IMR-90 (cell line): ENCODE measurements around the gene DPP10. TPM values are rescaled to one million over a fixed set of nuclear protein-coding genes. Genes with fewer than 3 reads are reported as not detected.

Experiments
- ATAC-seq: fragments of 200-7000 bp; cut with Tn5 transposase; 2 replicates; pipeline ENCODE4 v1.9.1; 2020; ENCODE audit warnings: low read depth, mild to moderate bottlenecking, moderate library complexity
- BruUV-seq: library from RNA; stranded (reverse); fragments of 400-500 nt; replicated peaks from 2 replicates; lab custom pipeline; 2021; lab: Mats Ljungman, UMichigan
- CTCF ChIA-PET: fragments of 300-600 bp; formaldehyde crosslinking; extraction: SDS; loops from one replicate; lab custom pipeline; 2021; ENCODE audit warnings: antibody characterized with exemption; lab: Yijun Ruan, JAX
- POLR2A ChIA-PET: fragments of 300-600 bp; sonication (Branson Sonifier 250); formaldehyde crosslinking; loops from one replicate; lab custom pipeline; 2022; ENCODE audit warnings: antibody characterized with exemption; ENCODE audit not compliant: unreplicated experiment; lab: Charles Lee
- DNase-seq: peaks from one replicate; pipeline ENCODE4 v3.0.0; 2013
- H2AFZ ChIP-seq: replicated peaks from 2 replicates; pipeline ENCODE3; 2013; ENCODE audit warnings: low read length, mild to moderate bottlenecking; ENCODE audit not compliant: poor library complexity
- H2AK5ac ChIP-seq: 2 replicates; pipeline ENCODE4 v1.6.1; 2013; ENCODE audit warnings: low read depth, low read length, inconsistent platforms
- H2AK9ac ChIP-seq: replicated peaks from 2 replicates; pipeline ENCODE3; 2013; ENCODE audit warnings: mild to moderate bottlenecking, low read depth, low read length, moderate library complexity; ENCODE audit not compliant: poor library complexity
- H2BK120ac ChIP-seq: 2 replicates; pipeline ENCODE4 v1.6.1; 2013; ENCODE audit warnings: low read depth, low read length, inconsistent platforms
- H2BK15ac ChIP-seq: 3 replicates; pipeline ENCODE4 v1.6.1; 2013; ENCODE audit warnings: low read depth, low read length, inconsistent platforms
- H2BK20ac ChIP-seq: 2 replicates; pipeline ENCODE4 v1.6.1; 2013; ENCODE audit warnings: low read depth, mild to moderate bottlenecking, inconsistent platforms, low read length, moderate library complexity
- H2BK5ac ChIP-seq: 2 replicates; pipeline ENCODE4 v1.6.1; 2013; ENCODE audit warnings: mild to moderate bottlenecking, low read depth, low read length, inconsistent platforms; ENCODE audit not compliant: poor library complexity, severe bottlenecking
- H3K14ac ChIP-seq: replicated peaks from 2 replicates; pipeline ENCODE4 v1.6.1; 2013; ENCODE audit warnings: low read depth, low read length, inconsistent platforms
- H3K18ac ChIP-seq: 2 replicates; pipeline ENCODE4 v1.6.1; 2013; ENCODE audit warnings: low read depth, low read length, control low read depth
- H3K23ac ChIP-seq: 2 replicates; pipeline ENCODE4 v1.6.1; 2013; ENCODE audit warnings: low read depth, low read length, inconsistent platforms
- H3K27ac ChIP-seq: 2 replicates; pipeline ENCODE4 v1.5.1; 2013; ENCODE audit warnings: mild to moderate bottlenecking, control low read depth, low read length; ENCODE audit not compliant: insufficient read depth
- H3K27me3 ChIP-seq: 2 replicates; pipeline ENCODE4 v1.6.1; 2013; ENCODE audit warnings: low read length; ENCODE audit not compliant: control insufficient read depth, insufficient read depth
- H3K36me3 ChIP-seq: 2 replicates; pipeline ENCODE4 v1.6.1; 2013; ENCODE audit warnings: low read length, mixed read lengths; ENCODE audit not compliant: control insufficient read depth, insufficient read depth
- H3K4ac ChIP-seq: 2 replicates; pipeline ENCODE4 v1.6.1; 2013; ENCODE audit warnings: low read depth, low read length, inconsistent platforms
- H3K4me1 ChIP-seq: 2 replicates; pipeline ENCODE4 v1.6.1; 2013; ENCODE audit warnings: low read length, mixed read lengths; ENCODE audit not compliant: control insufficient read depth, insufficient read depth
- H3K4me2 ChIP-seq: 2 replicates; pipeline ENCODE4 v1.6.1; 2013; ENCODE audit warnings: low read depth, mild to moderate bottlenecking, control low read depth, low read length, moderate library complexity
- H3K4me3 ChIP-seq: 2 replicates; pipeline ENCODE4 v1.5.1; 2013; ENCODE audit warnings: low read depth, mild to moderate bottlenecking, control low read depth, low read length, moderate library complexity; ENCODE audit not compliant: insufficient read depth
- H3K56ac ChIP-seq: 2 replicates; pipeline ENCODE4 v1.6.1; 2013; ENCODE audit warnings: low read length, inconsistent platforms; ENCODE audit not compliant: insufficient read depth; ENCODE audit errors: extremely low read depth
- H3K79me1 ChIP-seq, 2 experiments: 2 replicates each; pipeline ENCODE4 v1.6.1; 2013; ENCODE audit warnings: low read length in 2 of 2, inconsistent platforms in 1 of 2, low read depth in 1 of 2
- H3K9ac ChIP-seq: 2 replicates; pipeline ENCODE4 v1.6.1; 2013; ENCODE audit warnings: low read depth, low read length, control low read depth
- H3K9me1 ChIP-seq: 2 replicates; pipeline ENCODE4 v1.6.1; 2013; ENCODE audit warnings: low read length, inconsistent platforms; ENCODE audit not compliant: insufficient read depth
- H3K9me3 ChIP-seq: 2 replicates; pipeline ENCODE4 v1.6.1; 2013; ENCODE audit warnings: low read length; ENCODE audit not compliant: control insufficient read depth, insufficient read depth
- H4K20me1 ChIP-seq: 2 replicates; pipeline ENCODE4 v1.6.1; 2013; ENCODE audit warnings: low read length, inconsistent platforms; ENCODE audit not compliant: insufficient read depth
- H4K5ac ChIP-seq: 2 replicates; pipeline ENCODE4 v1.6.1; 2013; ENCODE audit warnings: mild to moderate bottlenecking, low read depth, low read length, control low read depth
- H4K8ac ChIP-seq, 2 experiments: 2 replicates each; pipeline ENCODE4 v1.6.1; 2013; ENCODE audit warnings: low read depth in 2 of 2, low read length in 2 of 2, control low read depth in 1 of 2, inconsistent platforms in 1 of 2
- H4K91ac ChIP-seq: 2 replicates; pipeline ENCODE4 v1.6.1; 2013; ENCODE audit warnings: low read depth, low read length, inconsistent platforms; ENCODE audit not compliant: insufficient read depth
- BHLHE40 ChIP-seq: fragments of 150-350 bp; IDR thresholded peaks from 2 replicates; pipeline ENCODE4 v1.6.1; 2016; ENCODE audit warnings: mild to moderate bottlenecking, low read depth, low read length
- CEBPB ChIP-seq: IDR thresholded peaks from 2 replicates; pipeline ENCODE4 v1.6.1; 2012; ENCODE audit warnings: low read depth, low read length, improper control_type of control experiment
- CHD1 ChIP-seq: IDR thresholded peaks from 2 replicates; pipeline ENCODE4 v1.6.1; 2012; ENCODE audit warnings: low read depth, low read length, improper control_type of control experiment
- CTCF ChIP-seq: conservative IDR thresholded peaks from 2 replicates; pipeline ENCODE4 v1.5.1; 2012; ENCODE audit warnings: mild to moderate bottlenecking, low read depth, low read length, improper control_type of control experiment
- ELK1 ChIP-seq: fragments of 150-350 bp; IDR thresholded peaks from 2 replicates; pipeline ENCODE4 v1.6.1; 2016; ENCODE audit warnings: low read depth, mild to moderate bottlenecking, low read length, moderate library complexity, borderline replicate concordance
- FOS ChIP-seq: fragments of 150-350 bp; IDR thresholded peaks from 2 replicates; pipeline ENCODE4 v1.6.1; 2016; ENCODE audit warnings: low read depth, low read length
- MAFK ChIP-seq: IDR thresholded peaks from 2 replicates; pipeline ENCODE4 v1.6.1; 2012; ENCODE audit warnings: low read depth, low read length, improper control_type of control experiment
- MAZ ChIP-seq: IDR thresholded peaks from 2 replicates; pipeline ENCODE4 v1.6.1; 2012; ENCODE audit warnings: low read depth, mild to moderate bottlenecking, low read length, improper control_type of control experiment, moderate library complexity, borderline replicate concordance
- MXI1 ChIP-seq: IDR thresholded peaks from 2 replicates; pipeline ENCODE4 v1.6.1; 2012; ENCODE audit warnings: low read depth, mild to moderate bottlenecking, low read length, moderate library complexity, borderline replicate concordance
- NFE2L2 ChIP-seq: fragments of 150-350 bp; IDR thresholded peaks from 2 replicates; pipeline ENCODE4 v1.6.1; 2016; ENCODE audit warnings: low read depth, mild to moderate bottlenecking, low read length
- POLR2A ChIP-seq: IDR thresholded peaks from 2 replicates; pipeline ENCODE4 v1.6.1; 2012; ENCODE audit warnings: mild to moderate bottlenecking, low read depth, low read length
- RAD21 ChIP-seq: IDR thresholded peaks from 2 replicates; pipeline ENCODE4 v1.6.1; 2012; ENCODE audit warnings: low read length, improper control_type of control experiment
- RCOR1 ChIP-seq: IDR thresholded peaks from 2 replicates; pipeline ENCODE4 v1.6.1; 2012; ENCODE audit warnings: mild to moderate bottlenecking, low read length, improper control_type of control experiment; ENCODE audit not compliant: insufficient replicate concordance
- RFX5 ChIP-seq: IDR thresholded peaks from 2 replicates; pipeline ENCODE4 v1.8.0; 2012; ENCODE audit warnings: low read depth, mild to moderate bottlenecking, low read length, moderate library complexity
- SMC3 ChIP-seq: fragments of 150-350 bp; IDR thresholded peaks from 2 replicates; pipeline ENCODE4 v1.6.1; 2016; ENCODE audit warnings: low read depth, mild to moderate bottlenecking, antibody characterized with exemption, low read length, moderate library complexity
- WGBS, 2 experiments: methylation state at CpG; one replicate each; pipeline versions ENCODE4 v1.1.5 to v1.1.7; 2013; ENCODE audit warnings: missing lambda C conversion rate in 2 of 2; ENCODE audit not compliant: insufficient read length in 1 of 2; ENCODE audit errors: extremely low coverage in 2 of 2; 5-methylcytosine and 5-hydroxymethylcytosine counted together
- dilution Hi-C: fragments of 300-500 bp; cut with HindIII; formaldehyde crosslinking; loops from one replicate; pipeline ENCODE4 v1.14.3; 2018; ENCODE audit warnings: low sequenced_read_pairs; ENCODE audit not compliant: unreplicated experiment
- in situ Hi-C: fragments of 300-500 bp; cut with MboI; formaldehyde crosslinking; loops from 3 replicates; pipeline ENCODE4 v1.14.3; 2019; ENCODE audit warnings: low sequenced_read_pairs, inconsistent platforms, mixed read lengths
- intact Hi-C: fragments of 100-400 bp; cut with micrococcal nuclease; formaldehyde crosslinking; loops from 2 replicates; pipeline ENCODE4 v1.10.0; 2022
- polyA plus RNA-seq, 3 experiments: library from polyadenylated mRNA; depleted of rRNA; stranded (reverse); fragments of >200 nt; gene quantifications; 2 replicates each; pipeline ENCODE4 v1.2.3, GENCODE V29; 2012; ENCODE audit warnings: low replicate concordance in 1 of 3
- total RNA-seq: library from RNA; depleted of rRNA; stranded (reverse); fragments of >200 nt; gene quantifications from 2 replicates; pipeline ENCODE4 v1.2.3, GENCODE V29; 2012

Gene DPP10
- total and polyA plus RNA-seq, 2 of the 4 experiments (the other 2 are of a cell fraction), result not detected

- intact Hi-C loops (no loop called here), dilution Hi-C loops (no loop called here), in situ Hi-C loops (no loop called here)
- no peak overlapping the region for H3K4ac ChIP-seq
- ATAC-seq, result no peak
- BruUV-seq, result no TSS peak
- H2BK120ac ChIP-seq, result no peak overlapping the region
- H3K27me3 ChIP-seq, result no peaks in the 10 kb centered on the region
- no peak overlapping the region for H2AFZ ChIP-seq
- H3K23ac ChIP-seq, result no peak overlapping the region
- H3K9ac ChIP-seq, result no peak overlapping the region
- no peak overlapping the region for H4K91ac ChIP-seq
- no peak overlapping the region for H4K5ac ChIP-seq
- POLR2A ChIA-PET, result no interaction called here
- no peaks in the 10 kb centered on the region for H3K79me1 ChIP-seq
- H4K8ac ChIP-seq, result no peak overlapping the region
- no peak overlapping the region for H3K14ac ChIP-seq
- no peaks in the 10 kb centered on the region for H3K4me1 ChIP-seq
- H3K4me2 ChIP-seq, result no peak overlapping the region
- H3K9me3 ChIP-seq, result peaks cover 11% of the 10 kb centered on the region
- H2AK9ac ChIP-seq, result no peak overlapping the region
- H2BK5ac ChIP-seq, result no peak overlapping the region
- DNase-seq, result no peak
- H3K18ac ChIP-seq, result no peak overlapping the region
- H3K56ac ChIP-seq, result no peak overlapping the region
- WGBS, 2 experiments, result no CpG with 5 or more reads among the region's 5 CpGs
- no peak overlapping the region for H2BK20ac ChIP-seq
- TF ChIP-seq RAD21 (no peak), CEBPB (no peak), ELK1 (no peak), NFE2L2 (no peak), BHLHE40 (no peak), CHD1 (no peak), MAFK (no peak), RFX5 (no peak), POLR2A (no peak), FOS (no peak), SMC3 (no peak), MAZ (no peak), CTCF (no peak), MXI1 (no peak), RCOR1 (no peak)
- CTCF ChIA-PET, result no interaction called here
- H3K4me3 ChIP-seq, result no peak overlapping the region
- no peaks in the 10 kb centered on the region for H4K20me1 ChIP-seq
- no peaks in the 10 kb centered on the region for H3K9me1 ChIP-seq
- H2AK5ac ChIP-seq, result no peak overlapping the region
- no peak overlapping the region for H3K27ac ChIP-seq
- H3K36me3 ChIP-seq, result no peaks in the 10 kb centered on the region
- H2BK15ac ChIP-seq, result no peak overlapping the region
Observed at GRCh38 chr2:114812261-114812660, 369.8 kb downstream of the DPP10 start.
